Measurements from ENCODE around the gene CXorf49B.
"Not testable (repeated sequence)": the region's sequence is repeated elsewhere in the genome, so short reads cannot be mapped to it uniquely, and the experiment has no call there.

GRCh38 chrX:71719195-71719594, 44.0 kb upstream of the CXorf49B start:
- TF ChIP-seq POLR2AphosphoS5, POLR2A (IDR thresholded peaks at IDR 0.05; ENCODE audit: low read depth, low read length): not testable (repeated sequence)
